Measurements from ENCODE around the gene CDK5RAP2. TPM values are rescaled to one million over a fixed set of nuclear protein-coding genes. Genes with fewer than 3 reads are reported as not detected.

CDK5RAP2 gene
- total and polyA plus RNA-seq, 9 of the 15 experiments (the other 6 are each of a cell fraction or from before 2014, with no cell fraction given), result 19.9 to 68.8 (median 42.2) TPM

DNA sequence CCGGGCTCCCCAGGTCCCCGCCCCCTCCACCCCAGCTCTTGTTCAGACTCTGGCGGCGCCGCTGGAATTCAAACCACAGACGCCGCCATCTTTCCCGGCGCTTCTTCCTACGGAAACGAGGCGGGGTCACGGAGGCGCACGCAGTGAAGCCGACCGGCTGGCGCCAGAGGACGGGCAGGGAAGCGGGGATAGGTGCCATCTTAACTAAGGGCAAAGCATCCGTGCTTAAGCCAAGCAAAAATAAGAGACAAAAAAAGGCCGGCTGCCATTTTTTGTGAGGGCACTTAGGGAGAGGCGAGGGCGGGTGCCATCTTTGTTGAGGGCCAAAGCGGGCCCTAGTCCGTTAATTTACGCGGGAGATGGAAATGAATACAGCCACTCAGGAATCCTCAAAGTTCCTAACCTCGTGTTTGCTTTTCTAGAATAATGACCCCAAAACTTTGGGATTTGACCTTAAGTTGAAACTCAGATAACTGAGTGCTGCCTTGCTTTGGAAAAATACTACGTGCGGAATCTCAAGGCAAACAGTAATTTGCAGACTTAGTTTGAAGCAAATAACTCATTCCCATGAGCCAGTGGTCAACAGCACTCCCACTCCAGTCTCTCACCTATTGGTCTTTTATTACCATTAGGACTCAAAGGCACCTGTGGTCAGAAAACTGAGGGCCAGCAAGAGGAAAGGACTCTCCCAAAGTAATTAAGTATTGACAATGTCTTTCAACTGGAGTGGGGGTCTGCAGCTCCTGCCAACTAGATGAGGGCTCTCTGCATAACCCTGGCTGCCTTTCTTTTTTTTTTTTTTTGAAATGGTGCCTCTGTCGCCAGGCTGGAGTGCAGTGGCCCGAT, at the start of gene CDK5RAP2 (continued):
- TF ChIP-seq CEBPZ (IDR thresholded peaks at IDR 0.05; ENCODE audit: borderline replicate concordance, low read depth, low read length) (no peak), MCM2 (IDR thresholded peaks at IDR 0.05; ENCODE audit: low read depth) (no peak), RBBP5 (IDR thresholded peaks at IDR 0.05; ENCODE audit: borderline replicate concordance, insufficient read depth, low read length, poor library complexity, severe bottlenecking) (peak; percentile 39), ZNF431 (CRISPR knock-in tag; IDR thresholded peaks at IDR 0.05) (peak; percentile 53; the same call in 1 of the 2 replicates), IRF9 (tag; IDR thresholded peaks at IDR 0.05) (peak; percentile 80; the same call in 1 of the 2 replicates), FOXJ3 (CRISPR knock-in tag; IDR thresholded peaks at IDR 0.05) (no peak), ZSCAN32 (CRISPR knock-in tag; IDR thresholded peaks at IDR 0.05) (0 out of 2 replicates have a peak, but pooled peaks have one; percentile 18), ZNF324 (CRISPR knock-in tag; IDR thresholded peaks at IDR 0.05) (no peak), THRB (CRISPR knock-in tag; conservative IDR thresholded peaks at IDR 0.05) (no peak), GTF2B (IDR thresholded peaks at IDR 0.05; ENCODE audit: extremely low read depth, insufficient read length) (no peak), RFX1 (IDR thresholded peaks at IDR 0.05) (no peak), KLF1 (tag; IDR thresholded peaks at IDR 0.05) (peak; percentile 67; the same call in 1 of the 2 replicates), ZNF639 (CRISPR knock-in tag; conservative IDR thresholded peaks at IDR 0.05 in 1 of 2, IDR thresholded peaks at IDR 0.05 in 1 of 2) (peak in 1 of 2 experiments; percentile 95; a peak in 2 of 4 replicates), EHMT2 (IDR thresholded peaks at IDR 0.05) (peak; percentile 66; the same call in 1 of the 2 replicates), BHLHE40 (IDR thresholded peaks at IDR 0.05; ENCODE audit: low read length) (no peak; the same call in 1 of the 2 replicates), NFYB (IDR thresholded peaks at IDR 0.05; ENCODE audit: extremely low read depth, insufficient read length) (no peak)
- TF ChIP-seq, protein P1, sequence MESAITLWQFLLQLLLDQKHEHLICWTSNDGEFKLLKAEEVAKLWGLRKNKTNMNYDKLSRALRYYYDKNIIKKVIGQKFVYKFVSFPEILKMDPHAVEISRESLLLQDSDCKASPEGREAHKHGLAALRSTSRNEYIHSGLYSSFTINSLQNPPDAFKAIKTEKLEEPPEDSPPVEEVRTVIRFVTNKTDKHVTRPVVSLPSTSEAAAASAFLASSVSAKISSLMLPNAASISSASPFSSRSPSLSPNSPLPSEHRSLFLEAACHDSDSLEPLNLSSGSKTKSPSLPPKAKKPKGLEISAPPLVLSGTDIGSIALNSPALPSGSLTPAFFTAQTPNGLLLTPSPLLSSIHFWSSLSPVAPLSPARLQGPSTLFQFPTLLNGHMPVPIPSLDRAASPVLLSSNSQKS (CRISPR knock-in tag; IDR thresholded peaks at IDR 0.05), result no peak

All from K562 (cell line).